Natural killer cell (primary cell): ENCODE data around the gene PCCA. TPM values are rescaled to one million over a fixed set of nuclear protein-coding genes. Genes with fewer than 3 reads are reported as not detected.

Source experiments
- ATAC-seq, 3 donors: fragments of 150-1000 bp in 2 of 3; fragments of 200-7000 bp in 1 of 3; cut with Tn5 transposase; 1 replicate in 1 of 3; 2 replicates in 2 of 3; pipeline ENCODE4 v1.10.0; 2021; ENCODE audit warnings: mild to moderate bottlenecking in 2 of 3, moderate library complexity in 2 of 3
- DNase-seq, 2 donors: peaks; one replicate each; pipeline versions ENCODE4 v3.0.0 to v3.0.0-alpha.2; 2013 to 2021; ENCODE audit warnings: mixed read lengths in 1 of 2
- H3K27ac ChIP-seq: one replicate; pipeline ENCODE4 v1.5.1; 2013; ENCODE audit warnings: mild to moderate bottlenecking, low read length
- H3K27me3 ChIP-seq: one replicate; pipeline ENCODE4 v1.6.1; 2013; ENCODE audit warnings: low read length; ENCODE audit not compliant: control insufficient read depth, insufficient read depth
- H3K36me3 ChIP-seq: one replicate; pipeline ENCODE4 v1.6.1; 2013; ENCODE audit warnings: low read length; ENCODE audit not compliant: control insufficient read depth, insufficient read depth
- H3K4me1 ChIP-seq: one replicate; pipeline ENCODE4 v1.6.1; 2013; ENCODE audit warnings: low read length; ENCODE audit not compliant: control insufficient read depth, insufficient read depth
- H3K4me3 ChIP-seq: one replicate; pipeline ENCODE4 v1.5.1; 2013; ENCODE audit warnings: low read length
- H3K9me3 ChIP-seq: one replicate; pipeline ENCODE4 v1.6.1; 2013; ENCODE audit warnings: low read length; ENCODE audit not compliant: control insufficient read depth, insufficient read depth
- H3K27ac Mint-ChIP-seq, 2 donors: one replicate each; pipeline ENCODE4 v1.8.0; 2022; ENCODE audit warnings: mild to moderate bottlenecking in 2 of 2, mixed read lengths in 2 of 2, moderate library complexity in 1 of 2
- H3K27me3 Mint-ChIP-seq, 2 donors: one replicate each; pipeline ENCODE4 v1.8.0; 2022; ENCODE audit warnings: low read depth in 2 of 2, mixed read lengths in 2 of 2
- H3K36me3 Mint-ChIP-seq: one replicate; pipeline ENCODE4 v1.8.0; 2022; ENCODE audit warnings: mixed read lengths
- H3K4me1 Mint-ChIP-seq, 2 donors: one replicate each; pipeline ENCODE4 v1.8.0; 2022; ENCODE audit warnings: mixed read lengths in 2 of 2
- H3K4me3 Mint-ChIP-seq: one replicate; pipeline ENCODE4 v1.8.0; 2022; ENCODE audit warnings: mild to moderate bottlenecking, moderate library complexity, mixed read lengths
- H3K9me3 Mint-ChIP-seq, 2 donors: one replicate each; pipeline ENCODE4 v1.8.0; 2022; ENCODE audit warnings: mixed read lengths in 2 of 2
- WGBS: methylation state at CpG from one replicate; pipeline ENCODE4 v1.1.7; 2013; ENCODE audit warnings: missing lambda C conversion rate; ENCODE audit not compliant: insufficient coverage; 5-methylcytosine and 5-hydroxymethylcytosine counted together
- intact Hi-C: fragments of 100-400 bp; cut with micrococcal nuclease; formaldehyde crosslinking; loops from one replicate; pipeline ENCODE4 v1.14.2; 2022
- total RNA-seq, 4 donors: library from RNA; stranded (reverse); fragments of 120-200 nt in 1 of 4; gene quantifications; one replicate each; pipeline versions ENCODE4 v1.2.3 to v1.2.4, GENCODE V29; 2013 to 2022
- TF ChIP-seq, protein P1 (sequence below): fragments of 200-600 bp; IDR thresholded peaks from one replicate; pipeline ENCODE4 v1.8.0; 2022; ENCODE audit warnings: antibody characterized with exemption

The PCCA gene
- total RNA-seq, 3 donors from 2014 or later (not counting 1 experiment from before 2014, with no cell fraction given) = 25.5 to 28.5 (median 28.2) TPM

DNA sequence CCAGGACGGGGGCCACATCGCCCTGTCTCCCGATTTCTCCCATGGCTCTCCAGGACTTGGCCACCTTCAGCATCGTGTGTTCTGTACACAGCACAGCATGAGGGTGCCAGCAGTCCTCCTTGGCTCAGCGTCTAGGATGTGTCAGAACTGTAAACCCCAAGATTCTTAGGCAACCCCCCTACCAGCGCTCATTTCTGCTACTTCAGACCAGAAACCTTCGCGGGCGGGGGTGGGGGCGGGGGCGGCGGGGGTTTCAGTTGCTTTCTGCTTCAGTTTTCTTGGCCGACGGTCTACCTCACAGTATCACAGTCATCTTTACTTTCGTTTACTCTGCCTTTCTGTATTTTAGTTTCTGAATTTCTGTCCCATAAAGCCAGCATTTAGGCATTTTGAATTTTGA, 417.3 kb downstream of the PCCA start:
- H3K27ac Mint-ChIP-seq = peak overlapping the region; percentile 74 to 85
- ATAC-seq (peak; percentile 66 to 78 (median 70)), DNase-seq (peak in 1 of 2 donors; percentile 16)
- H3K4me1 Mint-ChIP-seq = peaks cover 21 to 36% of the 10 kb centered on the region in 2 donors
- WGBS = 76% methylated on average over 15 of the region's 15 CpGs
- intact Hi-C loops = no loop called here
- H3K4me3 Mint-ChIP-seq = peak overlapping the region; percentile 67
- no peaks in the 10 kb centered on the region for H3K36me3 Mint-ChIP-seq
- Histone ChIP-seq H3K27ac (peak overlapping the region; percentile 53), H3K9me3 (no peaks in the 10 kb centered on the region), H3K36me3 (no peaks in the 10 kb centered on the region), H3K27me3 (no peaks in the 10 kb centered on the region), H3K4me3 (no peak overlapping the region), H3K4me1 (peaks cover 17% of the 10 kb centered on the region)
- no peaks in the 10 kb centered on the region for H3K9me3 Mint-ChIP-seq
- TF ChIP-seq, protein P1, sequence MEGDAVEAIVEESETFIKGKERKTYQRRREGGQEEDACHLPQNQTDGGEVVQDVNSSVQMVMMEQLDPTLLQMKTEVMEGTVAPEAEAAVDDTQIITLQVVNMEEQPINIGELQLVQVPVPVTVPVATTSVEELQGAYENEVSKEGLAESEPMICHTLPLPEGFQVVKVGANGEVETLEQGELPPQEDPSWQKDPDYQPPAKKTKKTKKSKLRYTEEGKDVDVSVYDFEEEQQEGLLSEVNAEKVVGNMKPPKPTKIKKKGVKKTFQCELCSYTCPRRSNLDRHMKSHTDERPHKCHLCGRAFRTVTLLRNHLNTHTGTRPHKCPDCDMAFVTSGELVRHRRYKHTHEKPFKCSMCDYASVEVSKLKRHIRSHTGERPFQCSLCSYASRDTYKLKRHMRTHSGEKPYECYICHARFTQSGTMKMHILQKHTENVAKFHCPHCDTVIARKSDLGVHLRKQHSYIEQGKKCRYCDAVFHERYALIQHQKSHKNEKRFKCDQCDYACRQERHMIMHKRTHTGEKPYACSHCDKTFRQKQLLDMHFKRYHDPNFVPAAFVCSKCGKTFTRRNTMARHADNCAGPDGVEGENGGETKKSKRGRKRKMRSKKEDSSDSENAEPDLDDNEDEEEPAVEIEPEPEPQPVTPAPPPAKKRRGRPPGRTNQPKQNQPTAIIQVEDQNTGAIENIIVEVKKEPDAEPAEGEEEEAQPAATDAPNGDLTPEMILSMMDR = no peak
- H3K27me3 Mint-ChIP-seq = no peaks in the 10 kb centered on the region

DNA sequence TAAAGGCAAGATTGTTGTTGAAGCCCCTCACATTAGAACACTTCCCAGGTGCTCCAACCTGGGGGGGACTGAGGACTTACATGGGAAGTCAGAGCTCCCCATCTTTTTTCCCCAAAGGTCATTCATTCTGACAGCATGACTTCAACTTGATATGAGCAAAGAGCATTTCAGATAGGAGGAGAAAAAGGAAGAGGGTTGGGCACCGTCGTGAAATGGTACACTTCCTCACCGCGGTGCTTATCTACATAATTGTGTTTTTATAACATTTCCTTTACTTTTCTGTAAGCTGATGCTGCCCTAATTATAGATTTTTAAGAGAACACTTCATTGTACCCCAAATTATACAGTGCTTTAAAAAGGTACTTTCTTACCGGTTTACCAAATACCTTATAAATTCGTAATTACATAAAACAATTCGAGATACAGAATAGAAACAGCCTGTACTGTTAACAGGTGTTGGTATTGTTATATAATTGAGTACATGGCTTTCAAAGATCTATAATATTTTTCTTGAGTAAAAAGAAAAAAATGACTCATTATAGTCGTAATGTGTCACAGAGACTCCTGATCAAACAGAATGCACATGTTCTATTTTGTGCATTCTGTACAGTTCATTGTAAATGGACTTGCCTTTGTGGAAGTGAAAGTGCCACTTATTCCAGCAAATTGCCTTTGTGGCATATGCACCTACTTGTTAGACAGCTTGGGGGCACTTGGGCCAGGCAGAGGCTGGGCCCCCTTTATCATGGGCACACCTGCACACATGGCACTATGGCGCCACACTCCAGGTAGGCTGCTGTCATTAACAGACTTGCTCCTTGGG, 417.9 kb downstream of the PCCA start:
- Mint-ChIP-seq H3K4me3 (peak overlapping the region; percentile 67), H3K4me1 (peaks cover 25 to 43% of the 10 kb centered on the region in 2 donors), H3K36me3 (no peaks in the 10 kb centered on the region), H3K27ac (peak overlapping the region; percentile 74 to 85), H3K9me3 (no peaks in the 10 kb centered on the region), H3K27me3 (no peaks in the 10 kb centered on the region)
- Histone ChIP-seq H3K4me3 (no peak overlapping the region), H3K9me3 (no peaks in the 10 kb centered on the region), H3K36me3 (no peaks in the 10 kb centered on the region), H3K27ac (peak overlapping the region; percentile 53), H3K27me3 (no peaks in the 10 kb centered on the region), H3K4me1 (peaks cover 17% of the 10 kb centered on the region)
- peak in 1 of 3 donors; percentile 53 for ATAC-seq
- intact Hi-C loops = no loop called here
- TF ChIP-seq, protein P1 = no peak
- DNase-seq = peak in 1 of 2 donors; percentile 34
- WGBS = 36% methylated on average over 3 of the region's 9 CpGs

DNA sequence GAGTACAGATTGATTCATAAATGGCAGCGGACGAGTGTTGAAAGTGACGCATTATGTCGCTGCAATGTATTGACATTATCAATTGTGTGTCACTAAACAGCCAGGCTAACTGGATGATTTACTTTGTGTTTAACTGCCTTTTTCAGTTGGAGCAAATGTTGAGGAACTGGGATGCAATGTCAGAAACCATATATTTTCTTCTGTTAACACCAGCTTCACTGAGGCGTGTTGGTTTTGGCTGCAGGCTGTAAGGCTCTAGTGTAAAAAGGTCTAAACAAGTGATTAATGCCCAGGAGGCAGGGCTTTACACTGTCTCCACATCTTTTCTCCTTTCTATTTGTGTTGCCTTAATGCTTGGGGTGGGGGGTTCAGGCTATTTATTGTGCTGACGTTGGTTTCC, 419.6 kb downstream of the PCCA start:
- intact Hi-C loops = no loop called here
- H3K27ac Mint-ChIP-seq = peak overlapping the region in 1 of 2 donors; percentile 85
- H3K4me1 Mint-ChIP-seq = peaks cover 32 to 49% of the 10 kb centered on the region in 2 donors

More for the DNA sequence above, 419.6 kb downstream of the PCCA start:
- Histone ChIP-seq H3K27me3 (no peaks in the 10 kb centered on the region), H3K9me3 (no peaks in the 10 kb centered on the region), H3K4me1 (peaks cover 17% of the 10 kb centered on the region), H3K4me3 (no peak overlapping the region), H3K27ac (no peak overlapping the region), H3K36me3 (no peaks in the 10 kb centered on the region)
- H3K4me3 Mint-ChIP-seq = no peak overlapping the region
- no peaks in the 10 kb centered on the region for H3K9me3 Mint-ChIP-seq
- no peaks in the 10 kb centered on the region for H3K36me3 Mint-ChIP-seq
- no peaks in the 10 kb centered on the region for H3K27me3 Mint-ChIP-seq
- TF ChIP-seq, protein P1 = no peak
- ATAC-seq = no peak
- 97% methylated on average over 4 of the region's 6 CpGs for WGBS
- no peak for DNase-seq
